Measurements from ENCODE around the gene RSU1. TPM values are rescaled to one million over a fixed set of nuclear protein-coding genes. Genes with fewer than 3 reads are reported as not detected.

The RSU1 gene
- total and polyA plus RNA-seq, 2 donors (not counting 1 experiment from before 2014, with no cell fraction given) = 46.9 to 252 TPM

DNA sequence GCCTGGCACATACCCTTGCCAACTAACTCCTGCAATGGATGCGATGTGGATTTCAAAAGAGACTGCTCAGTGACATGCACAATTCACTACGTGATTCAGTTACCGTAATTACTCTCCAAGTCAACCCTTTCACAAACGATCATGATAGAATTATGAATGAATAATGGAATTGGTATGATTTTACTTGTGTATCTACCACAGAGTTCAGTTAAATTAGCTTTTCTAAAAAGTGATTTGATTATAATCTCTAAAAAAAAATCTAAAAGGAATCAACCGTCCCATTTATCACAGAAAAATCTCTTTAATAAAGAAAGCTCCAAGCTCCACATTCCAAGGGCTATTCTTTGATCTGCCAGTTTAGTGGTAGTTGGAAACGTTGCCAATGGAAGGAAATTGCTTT is 30.4 kb upstream of the RSU1 start:
- H3K4me1 ChIP-seq (ENCODE audit: control insufficient read depth, extremely low read depth, insufficient read depth, low read length) = no peaks in the 10 kb centered on the region
- no peak overlapping the region for H3K4me3 ChIP-seq (replicated peaks in 1 of 4; ENCODE audit: control extremely low read depth in 1 of 4, insufficient read depth in 1 of 4, low read depth in 3 of 4, low read length in 4 of 4)
- no peak overlapping the region for H3K27ac ChIP-seq (ENCODE audit: insufficient read depth, low read length)
- no peak for TF ChIP-seq EZH2 (IDR thresholded peaks at IDR 0.05; ENCODE audit: low read length, missing control alignments)
- TF ChIP-seq, protein P1, sequence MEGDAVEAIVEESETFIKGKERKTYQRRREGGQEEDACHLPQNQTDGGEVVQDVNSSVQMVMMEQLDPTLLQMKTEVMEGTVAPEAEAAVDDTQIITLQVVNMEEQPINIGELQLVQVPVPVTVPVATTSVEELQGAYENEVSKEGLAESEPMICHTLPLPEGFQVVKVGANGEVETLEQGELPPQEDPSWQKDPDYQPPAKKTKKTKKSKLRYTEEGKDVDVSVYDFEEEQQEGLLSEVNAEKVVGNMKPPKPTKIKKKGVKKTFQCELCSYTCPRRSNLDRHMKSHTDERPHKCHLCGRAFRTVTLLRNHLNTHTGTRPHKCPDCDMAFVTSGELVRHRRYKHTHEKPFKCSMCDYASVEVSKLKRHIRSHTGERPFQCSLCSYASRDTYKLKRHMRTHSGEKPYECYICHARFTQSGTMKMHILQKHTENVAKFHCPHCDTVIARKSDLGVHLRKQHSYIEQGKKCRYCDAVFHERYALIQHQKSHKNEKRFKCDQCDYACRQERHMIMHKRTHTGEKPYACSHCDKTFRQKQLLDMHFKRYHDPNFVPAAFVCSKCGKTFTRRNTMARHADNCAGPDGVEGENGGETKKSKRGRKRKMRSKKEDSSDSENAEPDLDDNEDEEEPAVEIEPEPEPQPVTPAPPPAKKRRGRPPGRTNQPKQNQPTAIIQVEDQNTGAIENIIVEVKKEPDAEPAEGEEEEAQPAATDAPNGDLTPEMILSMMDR (conservative IDR thresholded peaks at IDR 0.05 in 1 of 2, IDR thresholded peaks at IDR 0.05 in 1 of 2; ENCODE audit: low read depth in 1 of 2, low read length in 2 of 2) = no peak
- peak; percentile 63 to 65 for DNase-seq (ENCODE audit: low read depth in 2 of 2)
- peak overlapping the region; percentile 24 for H2AFZ ChIP-seq (ENCODE audit: low read length)
- peak overlapping the region; percentile 58 for H3K4me2 ChIP-seq (ENCODE audit: extremely low read depth, insufficient read depth, low read length)
- no peaks in the 10 kb centered on the region for H3K27me3 ChIP-seq (ENCODE audit: control insufficient read depth, insufficient read depth, low read length)
- H3K9me3 ChIP-seq (ENCODE audit: control insufficient read depth, insufficient read depth, low read depth, low read length) = no peaks in the 10 kb centered on the region
- H3K79me2 ChIP-seq (ENCODE audit: control insufficient read depth, insufficient read depth, low read length) = no peaks in the 10 kb centered on the region
- H3K9ac ChIP-seq (ENCODE audit: insufficient read depth, low read length) = no peak overlapping the region
- no peaks in the 10 kb centered on the region for H4K20me1 ChIP-seq (ENCODE audit: control insufficient read depth, extremely low read depth, insufficient read depth, low read length)
- no peaks in the 10 kb centered on the region for H3K36me3 ChIP-seq (ENCODE audit: control insufficient read depth, insufficient read depth, low read length)

- TF ChIP-seq EZH2 (IDR thresholded peaks at IDR 0.05; ENCODE audit: low read length, missing control alignments) = no peak
- TF ChIP-seq, protein P1 (conservative IDR thresholded peaks at IDR 0.05 in 1 of 2, IDR thresholded peaks at IDR 0.05 in 1 of 2; ENCODE audit: low read depth in 1 of 2, low read length in 2 of 2) = no peak
- H3K9me3 ChIP-seq (ENCODE audit: control insufficient read depth, insufficient read depth, low read depth, low read length) = no peaks in the 10 kb centered on the region
- H3K4me3 ChIP-seq (replicated peaks in 1 of 4; ENCODE audit: control extremely low read depth in 1 of 4, insufficient read depth in 1 of 4, low read depth in 3 of 4, low read length in 4 of 4) = no peak overlapping the region
- no peaks in the 10 kb centered on the region for H3K79me2 ChIP-seq (ENCODE audit: control insufficient read depth, insufficient read depth, low read length)
- no peak overlapping the region for H3K4me2 ChIP-seq (ENCODE audit: extremely low read depth, insufficient read depth, low read length)
- no peak overlapping the region for H3K27ac ChIP-seq (ENCODE audit: insufficient read depth, low read length)
- no peaks in the 10 kb centered on the region for H3K4me1 ChIP-seq (ENCODE audit: control insufficient read depth, extremely low read depth, insufficient read depth, low read length)
- no peak for DNase-seq (ENCODE audit: low read depth in 2 of 2)
- no peaks in the 10 kb centered on the region for H3K27me3 ChIP-seq (ENCODE audit: control insufficient read depth, insufficient read depth, low read length)
- no peaks in the 10 kb centered on the region for H4K20me1 ChIP-seq (ENCODE audit: control insufficient read depth, extremely low read depth, insufficient read depth, low read length)
- H3K36me3 ChIP-seq (ENCODE audit: control insufficient read depth, insufficient read depth, low read length) = no peaks in the 10 kb centered on the region
- no peak overlapping the region for H2AFZ ChIP-seq (ENCODE audit: low read length)
- no peak overlapping the region for H3K9ac ChIP-seq (ENCODE audit: insufficient read depth, low read length)
These were observed 28.0 kb upstream of the RSU1 start for GRCh38 chr10:16845248-16845647.

DNA sequence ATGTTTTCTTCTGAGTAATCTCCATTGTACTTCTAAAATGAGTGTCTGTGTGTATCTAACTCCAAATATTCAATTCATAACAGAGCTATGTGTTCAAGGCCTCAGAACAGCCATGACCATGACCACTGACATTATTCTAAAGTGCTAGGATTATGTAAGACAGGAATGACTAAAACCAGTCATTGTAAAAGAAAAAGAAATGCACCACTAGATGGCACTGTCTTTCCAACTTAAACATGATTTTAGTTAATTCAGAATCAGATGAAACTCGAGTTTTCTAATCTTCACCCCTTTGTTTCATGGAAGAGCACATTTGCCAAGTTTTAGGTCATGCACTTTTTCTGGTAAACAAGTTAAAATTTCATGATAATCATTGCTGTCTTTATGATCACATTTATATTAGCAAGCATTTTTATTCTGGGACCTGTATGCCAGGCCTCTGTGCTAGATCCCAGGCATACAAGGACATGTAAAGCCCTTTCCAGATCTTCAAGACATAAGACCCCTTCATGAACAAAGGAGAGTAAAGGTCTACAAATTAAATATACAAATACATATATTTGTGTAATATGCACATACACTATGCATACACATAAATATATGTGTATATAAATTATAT is 26.1 kb upstream of the RSU1 start:
- Histone ChIP-seq H3K4me2 (ENCODE audit: extremely low read depth, insufficient read depth, low read length) (no peak overlapping the region), H4K20me1 (ENCODE audit: control insufficient read depth, extremely low read depth, insufficient read depth, low read length) (no peaks in the 10 kb centered on the region), H3K9ac (ENCODE audit: insufficient read depth, low read length) (no peak overlapping the region), H3K27ac (ENCODE audit: insufficient read depth, low read length) (no peak overlapping the region), H3K4me1 (ENCODE audit: control insufficient read depth, extremely low read depth, insufficient read depth, low read length) (no peaks in the 10 kb centered on the region), H3K36me3 (ENCODE audit: control insufficient read depth, insufficient read depth, low read length) (no peaks in the 10 kb centered on the region), H3K27me3 (ENCODE audit: control insufficient read depth, insufficient read depth, low read length) (no peaks in the 10 kb centered on the region), H3K9me3 (ENCODE audit: control insufficient read depth, insufficient read depth, low read depth, low read length) (no peaks in the 10 kb centered on the region), H3K4me3 (replicated peaks in 1 of 4; ENCODE audit: control extremely low read depth in 1 of 4, insufficient read depth in 1 of 4, low read depth in 3 of 4, low read length in 4 of 4) (no peak overlapping the region), H3K79me2 (ENCODE audit: control insufficient read depth, insufficient read depth, low read length) (no peaks in the 10 kb centered on the region), H2AFZ (ENCODE audit: low read length) (no peak overlapping the region)
- peak; percentile 76 to 89 for DNase-seq (ENCODE audit: low read depth in 2 of 2)
- TF ChIP-seq EZH2 (IDR thresholded peaks at IDR 0.05; ENCODE audit: low read length, missing control alignments) = no peak
- TF ChIP-seq, protein P1 (conservative IDR thresholded peaks at IDR 0.05 in 1 of 2, IDR thresholded peaks at IDR 0.05 in 1 of 2; ENCODE audit: low read depth in 1 of 2, low read length in 2 of 2) = peak; percentile 24 to 46
